H1 (cell line): ENCODE measurements around the gene FANK1. TPM values are rescaled to one million over a fixed set of nuclear protein-coding genes. Genes with fewer than 3 reads are reported as not detected.
"Not testable (repeated sequence)": the region's sequence is repeated elsewhere in the genome, so short reads cannot be mapped to it uniquely, and the experiment has no call there.

Experiments
- CTCF ChIA-PET: fragments of 300-600 bp; sonication (Branson Sonifier 250); formaldehyde crosslinking; loops from one replicate; lab custom pipeline; 2021; ENCODE audit not compliant: partially characterized antibody; lab: Charles Lee
- POLR2A ChIA-PET: fragments of 300-600 bp; sonication (Branson Sonifier 250); formaldehyde crosslinking; loops from one replicate; lab custom pipeline; 2021; ENCODE audit warnings: inconsistent platforms; ENCODE audit not compliant: partially characterized antibody; lab: Charles Lee
- DNase-seq, 2 experiments: peaks; one replicate each; pipeline versions ENCODE4 v3.0.0 to v3.0.0-alpha.2; 2010 to 2022; ENCODE audit warnings: low spot score in 2 of 2, low read depth in 1 of 2, mixed read lengths in 1 of 2
- FAIRE-seq: peaks from 2 replicates; lab custom pipeline; 2011; peaks lifted over from hg19 to GRCh38; lab: Jason Lieb, UNC
- H2AFZ ChIP-seq: 2 replicates; pipeline ENCODE4 v1.8.1; 2012; ENCODE audit warnings: low read length, inconsistent platforms
- H2AK5ac ChIP-seq: 2 replicates; pipeline ENCODE4 v1.6.1; 2013; ENCODE audit warnings: low read depth, low read length
- H2BK120ac ChIP-seq: replicated peaks from 2 replicates; pipeline ENCODE3; 2013; ENCODE audit warnings: low read depth, low read length, inconsistent platforms
- H2BK12ac ChIP-seq: 2 replicates; pipeline ENCODE4 v1.6.1; 2013; ENCODE audit warnings: low read depth, low read length
- H2BK15ac ChIP-seq: 2 replicates; pipeline ENCODE4 v1.6.1; 2013; ENCODE audit warnings: low read length
- H2BK20ac ChIP-seq: 2 replicates; pipeline ENCODE4 v1.6.1; 2013; ENCODE audit warnings: low read length
- H2BK5ac ChIP-seq: 2 replicates; pipeline ENCODE4 v1.6.1; 2013; ENCODE audit warnings: low read depth, low read length
- H3K14ac ChIP-seq: 2 replicates; pipeline ENCODE4 v1.6.1; 2013; ENCODE audit warnings: inconsistent platforms; ENCODE audit not compliant: insufficient read length
- H3K18ac ChIP-seq: 2 replicates; pipeline ENCODE4 v1.6.1; 2013; ENCODE audit warnings: low read length; ENCODE audit errors: extremely low read depth
- H3K23ac ChIP-seq: 2 replicates; pipeline ENCODE4 v1.6.1; 2013; ENCODE audit warnings: inconsistent platforms; ENCODE audit not compliant: insufficient read length
- H3K23me2 ChIP-seq: 2 replicates; pipeline ENCODE4 v1.6.1; 2013; ENCODE audit warnings: low read depth, low read length
- H3K27ac ChIP-seq: 2 replicates; pipeline ENCODE4 v1.6.1; 2011; ENCODE audit warnings: low read depth, low read length, inconsistent platforms
- H3K27me3 ChIP-seq, 4 experiments: replicated peaks in 1 of 4; 1 replicate in 1 of 4; 2 replicates in 3 of 4; pipeline versions ENCODE4 v1.6.1 to v1.8.1; 2011 to 2013; ENCODE audit warnings: low read length in 3 of 4, mild to moderate bottlenecking in 3 of 4, inconsistent platforms in 2 of 4, mixed read lengths in 2 of 4, moderate library complexity in 1 of 4; ENCODE audit not compliant: control insufficient read depth in 3 of 4, insufficient read depth in 3 of 4; ENCODE audit errors: extremely low read depth in 1 of 4
- H3K36me3 ChIP-seq, 4 experiments: 2 replicates each; pipeline versions ENCODE4 v1.6.1 to v1.8.1; 2011 to 2013; ENCODE audit warnings: mild to moderate bottlenecking in 4 of 4, low read length in 3 of 4, moderate library complexity in 2 of 4, control low read depth in 1 of 4, inconsistent platforms in 1 of 4; ENCODE audit not compliant: insufficient read depth in 4 of 4, control insufficient read depth in 2 of 4
- H3K4ac ChIP-seq: replicated peaks from 2 replicates; pipeline ENCODE3; 2013; ENCODE audit warnings: low read length, low read depth, mixed read lengths, inconsistent platforms; ENCODE audit not compliant: insufficient read length
- H3K4me1 ChIP-seq, 4 experiments: replicated peaks in 1 of 4; 1 replicate in 1 of 4; 2 replicates in 3 of 4; pipeline versions ENCODE4 v1.6.1 to v1.8.1; 2011 to 2013; ENCODE audit warnings: low read length in 3 of 4, inconsistent platforms in 2 of 4, mixed read lengths in 1 of 4; ENCODE audit not compliant: insufficient read depth in 4 of 4, control insufficient read depth in 3 of 4
- H3K4me2 ChIP-seq, 2 experiments: 2 replicates each; pipeline versions ENCODE4 v1.6.1 to v1.8.1; 2011 to 2013; ENCODE audit warnings: low read depth in 2 of 2, low read length in 2 of 2, control low read depth in 1 of 2, inconsistent platforms in 1 of 2, mild to moderate bottlenecking in 1 of 2; ENCODE audit not compliant: insufficient read depth in 1 of 2
- H3K4me3 ChIP-seq, 4 experiments: fragments of 200-600, 300-600 bp in 1 of 4; sonication (generic), shearing (Covaris generic), sonication (Bioruptor Twin) in 1 of 4; 2 replicates each; pipeline versions ENCODE4 v1.5.1 to v1.8.1; 2011 to 2016; ENCODE audit warnings: low read length in 4 of 4, low read depth in 3 of 4, control low read depth in 2 of 4, inconsistent platforms in 2 of 4, mild to moderate bottlenecking in 2 of 4, mixed read lengths in 1 of 4, moderate library complexity in 1 of 4; ENCODE audit not compliant: insufficient read depth in 2 of 4; ENCODE audit errors: extremely low read depth in 1 of 4
- H3K56ac ChIP-seq: replicated peaks from 2 replicates; pipeline ENCODE3; 2013; ENCODE audit warnings: low read depth, mild to moderate bottlenecking, mixed read lengths, low read length, inconsistent platforms; ENCODE audit not compliant: insufficient read length
- H3K79me1 ChIP-seq: 2 replicates; pipeline ENCODE4 v1.6.1; 2013; ENCODE audit warnings: low read depth, low read length, control low read depth
- H3K79me2 ChIP-seq, 2 experiments: 2 replicates each; pipeline versions ENCODE4 v1.6.1 to v1.8.1; 2012 to 2013; ENCODE audit warnings: low read length in 2 of 2, mild to moderate bottlenecking in 2 of 2, inconsistent platforms in 1 of 2; ENCODE audit not compliant: insufficient read depth in 2 of 2, control insufficient read depth in 1 of 2
- H3K9ac ChIP-seq, 4 experiments: replicated peaks in 1 of 4; 1 replicate in 1 of 4; 2 replicates in 3 of 4; pipeline versions ENCODE4 v1.6.1 to v1.8.1; 2011 to 2013; ENCODE audit warnings: low read depth in 3 of 4, low read length in 3 of 4, control low read depth in 2 of 4, mild to moderate bottlenecking in 2 of 4, moderate library complexity in 2 of 4, inconsistent platforms in 1 of 4; ENCODE audit errors: extremely low read depth in 1 of 4
- H3K9me3 ChIP-seq, 2 experiments: 2 replicates each; pipeline versions ENCODE4 v1.6.1 to v1.8.1; 2012 to 2013; ENCODE audit warnings: mild to moderate bottlenecking in 2 of 2, moderate library complexity in 2 of 2, control low read depth in 1 of 2, inconsistent platforms in 1 of 2, low read depth in 1 of 2, low read length in 1 of 2, mixed read lengths in 1 of 2; ENCODE audit not compliant: insufficient read depth in 2 of 2
- H4K20me1 ChIP-seq, 2 experiments: replicated peaks in 1 of 2; 2 replicates each; pipeline versions ENCODE3 to v1.8.1; 2011 to 2013; ENCODE audit warnings: inconsistent platforms in 2 of 2, low read length in 2 of 2, mild to moderate bottlenecking in 1 of 2; ENCODE audit not compliant: insufficient read depth in 2 of 2, control insufficient read depth in 1 of 2
- H4K5ac ChIP-seq: 2 replicates; pipeline ENCODE4 v1.6.1; 2013; ENCODE audit warnings: low read length, low read depth, mixed read lengths, inconsistent platforms; ENCODE audit not compliant: insufficient read length
- H4K8ac ChIP-seq: 2 replicates; pipeline ENCODE4 v1.8.0; 2013; ENCODE audit warnings: mild to moderate bottlenecking, moderate library complexity, low read length, inconsistent platforms; ENCODE audit not compliant: insufficient read depth; ENCODE audit errors: extremely low read depth
- H4K91ac ChIP-seq: replicated peaks from 2 replicates; pipeline ENCODE3; 2013; ENCODE audit warnings: low read length, mixed read lengths, inconsistent platforms; ENCODE audit not compliant: insufficient read length
- E2F6 ChIP-seq: IDR thresholded peaks from 2 replicates; pipeline ENCODE4 v1.6.1; 2012; ENCODE audit warnings: inconsistent platforms
- KDM4A ChIP-seq: IDR thresholded peaks from one replicate; pipeline ENCODE4 v1.7.1; 2012; ENCODE audit warnings: low read depth, mild to moderate bottlenecking, moderate library complexity, low read length, inconsistent platforms; ENCODE audit not compliant: severe bottlenecking
- SIN3A ChIP-seq, 2 experiments: IDR thresholded peaks in 1 of 2; conservative IDR thresholded peaks in 1 of 2; 2 replicates each; pipeline ENCODE4 v1.6.1; 2011 to 2012; ENCODE audit warnings: low read length in 2 of 2, improper control_type of control experiment in 1 of 2, low read depth in 1 of 2, mild to moderate bottlenecking in 1 of 2
- WGBS, 2 experiments: shearing (Covaris generic) in 1 of 2; methylation state at CpG; one replicate each; pipeline versions ENCODE4 v1.1.6 to v1.1.7; 2013 to 2015; ENCODE audit warnings: low lambda C conversion rate in 2 of 2, mixed read lengths in 2 of 2, inconsistent platforms in 1 of 2, low coverage in 1 of 2, missing lambda C conversion rate in 1 of 2; ENCODE audit not compliant: insufficient replicate concordance in 2 of 2, insufficient coverage in 1 of 2, insufficient read length in 1 of 2; ENCODE audit errors: extremely low coverage in 1 of 2, missing lambda C conversion rate in 1 of 2; 5-methylcytosine and 5-hydroxymethylcytosine counted together
- long read RNA-seq, 2 experiments: library from RNA in 1 of 2; library from capped mRNA in 1 of 2; stranded (forward); transcript quantifications; one replicate each; pipeline ENCODE4 v2.0.0, GENCODE V29; 2021; ENCODE audit warnings: inconsistent platforms in 1 of 2
- polyA minus RNA-seq, 3 experiments: library from RNA; depleted of rRNA, polyadenylated mRNA; stranded (reverse); fragments of >200 nt; gene quantifications; 1 replicate in 2 of 3; 2 replicates in 1 of 3; pipeline ENCODE4 v1.2.3, GENCODE V29; 2011
- polyA plus RNA-seq, 7 experiments: library from polyadenylated mRNA; depleted of rRNA in 3 of 7; stranded (reverse) in 5 of 7; unstranded in 2 of 7; fragments of >200 nt in 5 of 7; fragments of 200-250 nt in 2 of 7; gene quantifications; 1 replicate in 5 of 7; 2 replicates in 1 of 7; 4 replicates in 1 of 7; pipeline versions ENCODE4 v1.2.1 to v1.2.3, GENCODE V29; 2011 to 2013; ENCODE audit warnings: missing spikeins in 2 of 7, mixed read lengths in 2 of 7
- total RNA-seq: library from RNA; stranded (reverse); fragmentation: NEBNext Ultra II Directional; extraction: Animal tissue kit (Norgen Biotek cat#: 25700); gene quantifications from 2 replicates; pipeline ENCODE4 v1.2.1, GENCODE V29; 2021

Gene FANK1, protein sequence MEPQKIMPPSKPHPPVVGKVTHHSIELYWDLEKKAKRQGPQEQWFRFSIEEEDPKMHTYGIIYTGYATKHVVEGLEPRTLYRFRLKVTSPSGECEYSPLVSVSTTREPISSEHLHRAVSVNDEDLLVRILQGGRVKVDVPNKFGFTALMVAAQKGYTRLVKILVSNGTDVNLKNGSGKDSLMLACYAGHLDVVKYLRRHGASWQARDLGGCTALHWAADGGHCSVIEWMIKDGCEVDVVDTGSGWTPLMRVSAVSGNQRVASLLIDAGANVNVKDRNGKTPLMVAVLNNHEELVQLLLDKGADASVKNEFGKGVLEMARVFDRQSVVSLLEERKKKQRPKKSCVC
- total RNA-seq (0.84 TPM in 1 of 2 replicates, not detected in the other), polyA plus RNA-seq (2011; rRNA removed) (0.74 and 1.2 TPM in 2 replicates), polyA minus RNA-seq (2011; rRNA and poly(A)+ RNA removed) (0.95 and 1.2 TPM in 2 replicates)
- 1.7 TPM for polyA plus RNA-seq (2011; cell fraction: cytosol; rRNA removed)
- 2.3 TPM for polyA plus RNA-seq (2011; cell fraction: nucleus; rRNA removed)
- polyA plus RNA-seq (2012, experiment 1 of 2) = 0.69 to 1.4 TPM (median 0.96 TPM) in 4 replicates
- not detected for polyA plus RNA-seq (2012, experiment 2 of 2)
- polyA plus RNA-seq (2013, experiment 1 of 2) = 0.49 TPM
- polyA plus RNA-seq (2013, experiment 2 of 2) = 0.57 TPM
- not detected for polyA minus RNA-seq (2011; cell fraction: cytosol; rRNA and poly(A)+ RNA removed)
- polyA minus RNA-seq (2011; cell fraction: nucleus; rRNA and poly(A)+ RNA removed) = 3.2 TPM
- long read RNA-seq, experiment 1 = 0 reads
- long read RNA-seq, experiment 2, partial matches to known transcripts = 0 of 4 reads
- long read RNA-seq, experiment 2, other reads (novel, unspliced or antisense) = 4 of 4 reads

DNA sequence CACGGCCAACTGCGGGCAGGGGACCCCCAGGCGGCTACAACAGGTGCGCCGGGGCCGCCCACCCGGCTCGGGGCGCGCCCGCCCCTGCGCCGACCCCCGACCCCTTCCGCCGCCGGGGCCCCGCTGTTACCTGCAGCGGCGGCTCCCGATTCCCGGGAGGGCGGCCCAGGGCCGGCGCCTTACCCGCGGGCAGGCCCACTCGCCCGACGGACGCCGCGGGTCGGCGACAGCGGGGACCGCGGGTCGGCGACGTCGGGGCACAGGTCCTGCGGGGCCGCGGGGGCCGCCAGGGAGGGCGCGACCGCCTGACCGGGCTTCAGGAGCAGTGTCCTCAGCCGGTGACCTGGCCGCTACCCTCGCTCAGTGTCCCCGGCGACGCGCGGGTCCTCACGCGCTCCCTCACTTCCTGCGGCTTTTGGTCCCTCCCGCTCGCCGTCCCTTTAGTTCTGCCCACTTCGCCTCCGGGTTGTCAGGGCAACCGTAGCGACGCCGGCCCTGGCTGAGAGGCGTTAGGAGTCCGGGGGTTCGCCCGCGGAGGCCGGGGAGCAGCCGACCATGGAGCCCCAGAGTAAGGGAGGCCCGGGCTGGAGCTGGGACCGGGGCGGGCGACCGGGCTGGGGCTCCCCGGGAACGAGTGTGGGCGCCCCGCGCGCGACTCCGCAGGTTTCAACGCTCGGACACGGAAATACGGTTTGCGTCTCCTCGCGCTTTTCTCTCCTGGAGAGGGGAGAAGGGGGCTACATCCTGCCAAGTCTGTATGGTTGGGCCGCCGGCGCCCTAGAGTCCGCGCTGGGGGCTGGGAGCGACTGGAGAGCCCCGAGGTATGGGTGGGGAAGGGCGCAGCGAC, at the start of gene FANK1:
Gene FANK1 (plus strand): TSS at position 477 of the 847 bp plus-strand sequence. CDS start 79 bp downstream, at position 556.
- WGBS, 2 experiments = 48% methylated on average over 63 of the region's 106 CpGs; no CpG with 5 or more reads in 1 of the 2 experiments
- H3K27ac ChIP-seq, H2AFZ ChIP-seq: not testable (repeated sequence)

More for the DNA sequence above, at the start of gene FANK1:
- H3K18ac ChIP-seq, H2BK12ac ChIP-seq: not testable (repeated sequence)
- Histone ChIP-seq H3K4me3 (peak within 1 kb of the TSS; percentile 54 to 78 (median 62)), H3K4me2 (peak within 1 kb of the TSS; percentile 60 to 64)
- TF ChIP-seq E2F6 = 0 out of 2 replicates have a peak, but pooled peaks have one; percentile 27
- peak; percentile 41 for TF ChIP-seq KDM4A
- TF ChIP-seq SIN3A (conservative IDR thresholded peaks at IDR 0.05 in 1 of 2, IDR thresholded peaks at IDR 0.05 in 1 of 2; ENCODE audit: low read depth in 1 of 2, low read length in 2 of 2) = peak in 1 of 2 experiments; percentile 92; a peak in 2 of 4 replicates
- TF ChIP-seq, all 59 proteins: peak for 3; not testable (repeated sequence) for 56
- not testable (repeated sequence) for H4K91ac ChIP-seq, H3K4me1 ChIP-seq, H3K79me1 ChIP-seq, H3K56ac ChIP-seq, H3K79me2 ChIP-seq, H3K23ac ChIP-seq, H2BK20ac ChIP-seq, H2BK15ac ChIP-seq, H3K27me3 ChIP-seq, H2AK5ac ChIP-seq, H3K36me3 ChIP-seq, H3K14ac ChIP-seq, H4K5ac ChIP-seq, H3K23me2 ChIP-seq, H4K20me1 ChIP-seq, FAIRE-seq, H3K4ac ChIP-seq, H2BK120ac ChIP-seq, H4K8ac ChIP-seq
- ChIA-PET POLR2A (interaction anchor here (0.9 kb wide), 1 partner anchor 10 kb away, joined by 5 read pairs; no protein-coding TSS in a partner anchor), CTCF (interaction anchor here (0.8 to 1.3 kb wide), 2 partner anchors 28 to 67 kb away, joined by 3 read pairs; no protein-coding TSS in a partner anchor)
- DNase-seq = peak in 1 of 2 experiments; percentile 91
- H3K9ac ChIP-seq = peak within 1 kb of the TSS in 2 of 4 experiments; percentile 29 to 35; a peak in 3 of 7 replicates
- H2BK5ac ChIP-seq = 0 out of 2 replicates have a peak within 1 kb of the TSS, but pooled peaks have one; percentile 30
- peaks cover 0 to 12% of the 10 kb centered on the region in 2 experiments; a peak in 1 of 4 replicates for H3K9me3 ChIP-seq
